Spleen (tissue), 7 donors: Measurements from ENCODE around the gene RHBDL1.
"Not testable (repeated sequence)": the region's sequence is repeated elsewhere in the genome, so short reads cannot be mapped to it uniquely, and the experiment has no call there.

Experiments
- POLR2A ChIP-seq, 3 donors: fragments of 450-650 bp; IDR thresholded peaks; one replicate each; pipeline ENCODE4 v1.5.1; 2017; ENCODE audit warnings: antibody characterized with exemption in 3 of 3, mild to moderate bottlenecking in 1 of 3
- POLR2AphosphoS5 ChIP-seq, 3 donors: sonication (generic); formaldehyde crosslinking; IDR thresholded peaks; one replicate each; pipeline ENCODE4 v1.5.1; 2017; ENCODE audit warnings: antibody characterized with exemption in 3 of 3
- TF ChIP-seq, protein P1 (sequence below), 11 experiments: fragments of 200-600 bp in 7 of 11; fragments of 450-650 bp in 4 of 11; sonication (generic) in 4 of 11; IDR thresholded peaks in 8 of 11; conservative IDR thresholded peaks in 3 of 11; 1 replicate in 7 of 11; 2 replicates in 4 of 11; pipeline versions ENCODE4 v1.4.0 to v1.8.0; 2016 to 2021; ENCODE audit warnings: antibody characterized with exemption in 11 of 11, inconsistent platforms in 4 of 11, mild to moderate bottlenecking in 1 of 11
- donor health status: DM: no; HTN: no; CAD: no; lungs with moderate emphysema.
- donor health status: DM: no; HTN: no; CAD: no.
- donor health status: DM: no; HTN: no; CAD: no.

DNA sequence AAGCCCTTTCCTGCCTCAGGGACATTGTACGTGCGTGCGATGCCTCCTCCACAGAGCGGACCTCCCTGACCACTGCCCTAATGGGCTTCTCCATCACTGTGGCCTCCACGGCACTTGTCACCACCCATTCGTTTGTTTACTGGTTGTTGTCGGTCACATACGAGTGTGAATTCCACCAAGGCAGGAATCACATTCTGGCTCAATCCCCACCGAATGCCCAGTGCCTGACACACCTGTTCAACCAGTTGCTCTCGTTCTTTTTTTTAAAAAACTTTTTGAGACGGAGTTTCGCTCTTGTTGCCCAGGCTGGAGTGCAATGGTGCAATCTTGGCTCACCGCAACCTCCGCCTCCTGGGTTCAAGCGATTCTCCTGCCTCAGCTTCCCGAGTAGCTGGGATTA is 15.8 kb downstream of the RHBDL1 start:
- TF ChIP-seq, protein P1, sequence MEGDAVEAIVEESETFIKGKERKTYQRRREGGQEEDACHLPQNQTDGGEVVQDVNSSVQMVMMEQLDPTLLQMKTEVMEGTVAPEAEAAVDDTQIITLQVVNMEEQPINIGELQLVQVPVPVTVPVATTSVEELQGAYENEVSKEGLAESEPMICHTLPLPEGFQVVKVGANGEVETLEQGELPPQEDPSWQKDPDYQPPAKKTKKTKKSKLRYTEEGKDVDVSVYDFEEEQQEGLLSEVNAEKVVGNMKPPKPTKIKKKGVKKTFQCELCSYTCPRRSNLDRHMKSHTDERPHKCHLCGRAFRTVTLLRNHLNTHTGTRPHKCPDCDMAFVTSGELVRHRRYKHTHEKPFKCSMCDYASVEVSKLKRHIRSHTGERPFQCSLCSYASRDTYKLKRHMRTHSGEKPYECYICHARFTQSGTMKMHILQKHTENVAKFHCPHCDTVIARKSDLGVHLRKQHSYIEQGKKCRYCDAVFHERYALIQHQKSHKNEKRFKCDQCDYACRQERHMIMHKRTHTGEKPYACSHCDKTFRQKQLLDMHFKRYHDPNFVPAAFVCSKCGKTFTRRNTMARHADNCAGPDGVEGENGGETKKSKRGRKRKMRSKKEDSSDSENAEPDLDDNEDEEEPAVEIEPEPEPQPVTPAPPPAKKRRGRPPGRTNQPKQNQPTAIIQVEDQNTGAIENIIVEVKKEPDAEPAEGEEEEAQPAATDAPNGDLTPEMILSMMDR (IDR thresholded peaks at IDR 0.05 in 8 of 11, conservative IDR thresholded peaks at IDR 0.05 in 3 of 11), result not testable (repeated sequence)
- TF ChIP-seq POLR2A, POLR2AphosphoS5 (IDR thresholded peaks at IDR 0.05): not testable (repeated sequence)
